Endothelial cell of umbilical vein (primary cell): ENCODE data around the gene LRRC71. TPM values are rescaled to one million over a fixed set of nuclear protein-coding genes. Genes with fewer than 3 reads are reported as not detected.

Experiments used
- BruUV-seq: library from RNA; stranded (reverse); fragments of 400-500 nt; replicated peaks from 2 replicates; lab custom pipeline; 2021; lab: Mats Ljungman, UMichigan
- CTCF ChIA-PET: fragments of 300-600, 350-600 bp; sonication (Branson Sonifier 250); formaldehyde crosslinking; loops from one replicate; lab custom pipeline; 2021; ENCODE audit warnings: antibody characterized with exemption, inconsistent platforms; lab: Charles Lee
- POLR2A ChIA-PET: fragments of 300-600, 350-600 bp; sonication (Branson Sonifier 250); formaldehyde crosslinking; loops from one replicate; lab custom pipeline; 2021; ENCODE audit warnings: antibody characterized with exemption, inconsistent platforms; lab: Charles Lee
- DNase-seq: peaks from one replicate; pipeline ENCODE4 v3.0.0-alpha.2; 2011; ENCODE audit warnings: low read depth, low spot score
- FAIRE-seq: peaks from 2 replicates; lab custom pipeline; 2011; peaks lifted over from hg19 to GRCh38; lab: Jason Lieb, UNC
- H2AFZ ChIP-seq: 2 replicates; pipeline ENCODE4 v1.6.0; 2012; ENCODE audit warnings: low read depth, low read length, control low read depth, inconsistent platforms
- H3K27ac ChIP-seq: 2 replicates; pipeline ENCODE4 v1.5.1; 2011; ENCODE audit warnings: low read depth, mild to moderate bottlenecking, control low read depth, low read length, moderate library complexity; ENCODE audit not compliant: insufficient read depth
- H3K27me3 ChIP-seq, 2 experiments: 2 replicates each; pipeline versions ENCODE4 v1.6.0 to v1.6.1; 2011; ENCODE audit warnings: low read length in 2 of 2, mixed read lengths in 1 of 2; ENCODE audit not compliant: control insufficient read depth in 2 of 2, insufficient read depth in 2 of 2
- H3K36me3 ChIP-seq, 2 experiments: 2 replicates in 1 of 2; 3 replicates in 1 of 2; pipeline ENCODE4 v1.5.1; 2011; ENCODE audit warnings: low read length in 2 of 2, mild to moderate bottlenecking in 1 of 2, moderate library complexity in 1 of 2; ENCODE audit not compliant: control insufficient read depth in 2 of 2, insufficient read depth in 2 of 2; ENCODE audit errors: extremely low read depth in 1 of 2
- H3K4me1 ChIP-seq: 3 replicates; pipeline ENCODE4 v1.5.1; 2011; ENCODE audit warnings: mild to moderate bottlenecking, low read length; ENCODE audit not compliant: control insufficient read depth, insufficient read depth; ENCODE audit errors: extremely low read depth
- H3K4me2 ChIP-seq: 2 replicates; pipeline ENCODE4 v1.6.1; 2011; ENCODE audit warnings: low read length, control low read depth, mixed read lengths; ENCODE audit not compliant: insufficient read depth
- H3K4me3 ChIP-seq, 3 experiments: fragments of 200-600 bp in 1 of 3; sonication (generic), shearing (Covaris generic) in 1 of 3; replicated peaks in 1 of 3; 2 replicates each; pipeline ENCODE4 v1.5.1; 2011 to 2016; ENCODE audit warnings: control low read depth in 3 of 3, low read length in 3 of 3, mild to moderate bottlenecking in 2 of 3, inconsistent platforms in 1 of 3, low read depth in 1 of 3, moderate library complexity in 1 of 3; ENCODE audit not compliant: insufficient read depth in 1 of 3
- H3K79me2 ChIP-seq: 2 replicates; pipeline ENCODE4 v1.6.0; 2012; ENCODE audit warnings: low read length, inconsistent platforms; ENCODE audit not compliant: control insufficient read depth, insufficient read depth
- H3K9ac ChIP-seq: replicated peaks from 2 replicates; pipeline ENCODE3; 2011; ENCODE audit warnings: low read length, control low read depth; ENCODE audit not compliant: insufficient read depth; ENCODE audit errors: extremely low read depth
- H3K9me1 ChIP-seq: replicated peaks from 3 replicates; pipeline ENCODE4 v1.6.0; 2011; ENCODE audit warnings: mild to moderate bottlenecking, low read length; ENCODE audit not compliant: control insufficient read depth, insufficient read depth; ENCODE audit errors: extremely low read depth
- H3K9me3 ChIP-seq: replicated peaks from 2 replicates; pipeline ENCODE4 v1.5.1; 2012; ENCODE audit warnings: low read length, inconsistent platforms; ENCODE audit not compliant: control insufficient read depth, insufficient read depth
- H4K20me1 ChIP-seq: replicated peaks from 2 replicates; pipeline ENCODE3; 2011; ENCODE audit warnings: mild to moderate bottlenecking, low read length; ENCODE audit not compliant: control insufficient read depth, insufficient read depth; ENCODE audit errors: extremely low read depth
- EZH2 ChIP-seq: IDR thresholded peaks from 2 replicates; pipeline ENCODE4 v1.6.1; 2012; ENCODE audit warnings: borderline replicate concordance, low read depth, mild to moderate bottlenecking, moderate library complexity, low read length, inconsistent platforms; ENCODE audit not compliant: severe bottlenecking
- FOS ChIP-seq: IDR thresholded peaks from 2 replicates; pipeline ENCODE4 v1.6.1; 2011; ENCODE audit warnings: mild to moderate bottlenecking, low read length, moderate library complexity, borderline replicate concordance; ENCODE audit not compliant: insufficient read depth
- GATA2 ChIP-seq: IDR thresholded peaks from 2 replicates; pipeline ENCODE4 v1.7.0; 2011; ENCODE audit warnings: low read depth, mild to moderate bottlenecking, moderate library complexity, mixed read lengths, low read length; ENCODE audit not compliant: insufficient read length, insufficient read depth
- JUN ChIP-seq: IDR thresholded peaks from 2 replicates; pipeline ENCODE4 v1.6.1; 2011; ENCODE audit warnings: borderline replicate concordance, low read depth; ENCODE audit not compliant: insufficient read length, insufficient read depth
- MYC ChIP-seq: IDR thresholded peaks from one replicate; pipeline ENCODE4 v1.6.1; 2011; ENCODE audit warnings: mild to moderate bottlenecking, low read depth, low read length
- POLR2A ChIP-seq: IDR thresholded peaks from 2 replicates; pipeline ENCODE4 v1.6.1; 2012; ENCODE audit warnings: low read depth, mild to moderate bottlenecking, control low read depth, low read length
- POLR2AphosphoS5 ChIP-seq: IDR thresholded peaks from 2 replicates; pipeline ENCODE4 v1.6.1; 2012; ENCODE audit warnings: low read depth, mild to moderate bottlenecking, control low read depth, low read length, moderate library complexity; ENCODE audit not compliant: insufficient read depth
- dilution Hi-C: fragments of 300-500 bp; cut with MboI; formaldehyde crosslinking; loops from one replicate; pipeline ENCODE4 v1.15.0; 2019; ENCODE audit warnings: low sequenced_read_pairs; ENCODE audit not compliant: extremely low pct_ligation_motif_present
- intact Hi-C: fragments of 100-400 bp; cut with micrococcal nuclease; formaldehyde crosslinking; loops from one replicate; pipeline ENCODE4 v1.10.0; 2022
- polyA plus RNA-seq, 4 experiments: library from polyadenylated mRNA; depleted of rRNA in 3 of 4; stranded (reverse) in 3 of 4; unstranded in 1 of 4; fragments of >200 nt; gene quantifications; 2 replicates each; pipeline versions ENCODE4 v1.2.1 to v1.2.3, GENCODE V29; 2011 to 2012; ENCODE audit warnings: missing spikeins in 1 of 4
- total RNA-seq: library from RNA; stranded (reverse); gene quantifications from 2 replicates; pipeline ENCODE4 v1.2.3, GENCODE V29; 2021
- TF ChIP-seq, protein P1 (sequence below): IDR thresholded peaks from 2 replicates; pipeline ENCODE4 v1.6.1; 2011; ENCODE audit not compliant: insufficient read depth, insufficient read length
- TF ChIP-seq, protein P2 (sequence below), 2 donors: IDR thresholded peaks; 1 replicate in 1 of 2; 2 replicates in 1 of 2; pipeline ENCODE4 v1.5.1; 2011; ENCODE audit warnings: low read length in 2 of 2, mild to moderate bottlenecking in 2 of 2, moderate library complexity in 2 of 2, control low read depth in 1 of 2, inconsistent platforms in 1 of 2, low read depth in 1 of 2; ENCODE audit not compliant: insufficient read depth in 1 of 2; ENCODE audit errors: extremely low read depth in 1 of 2

LRRC71 gene
- total and polyA plus RNA-seq, 2 donors (not counting 3 experiments of a cell fraction or from before 2014, with no cell fraction given), result 0.35 to 0.66 TPM

DNA sequence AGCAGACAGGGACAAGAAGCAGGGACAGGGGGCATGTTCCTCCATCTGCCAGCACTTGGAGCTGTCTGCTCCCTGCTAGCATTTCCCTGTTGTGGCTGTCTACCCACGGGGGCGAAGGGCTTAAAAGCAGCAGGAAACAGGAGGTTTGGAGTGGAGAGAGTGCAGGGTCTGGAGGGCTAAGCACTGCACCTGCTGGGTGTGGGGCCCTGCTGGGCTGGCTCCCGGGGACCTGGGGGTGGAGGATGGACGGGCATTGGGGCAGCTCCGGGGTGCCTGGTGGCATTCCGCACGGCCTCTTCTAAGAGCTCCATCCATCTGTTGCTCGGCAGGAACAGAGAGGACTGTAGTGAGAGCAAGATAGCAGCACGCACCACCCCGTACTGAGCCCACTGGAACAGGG is 21.2 kb downstream of the LRRC71 start:
- no TSS peak for BruUV-seq
- ChIA-PET CTCF (interaction anchor here (1.2 to 1.7 kb wide), 4 partner anchors 14 to 133 kb away, joined by 3 to 5 read pairs (median 3); no protein-coding TSS in a partner anchor), POLR2A (no interaction called here)

DNA sequence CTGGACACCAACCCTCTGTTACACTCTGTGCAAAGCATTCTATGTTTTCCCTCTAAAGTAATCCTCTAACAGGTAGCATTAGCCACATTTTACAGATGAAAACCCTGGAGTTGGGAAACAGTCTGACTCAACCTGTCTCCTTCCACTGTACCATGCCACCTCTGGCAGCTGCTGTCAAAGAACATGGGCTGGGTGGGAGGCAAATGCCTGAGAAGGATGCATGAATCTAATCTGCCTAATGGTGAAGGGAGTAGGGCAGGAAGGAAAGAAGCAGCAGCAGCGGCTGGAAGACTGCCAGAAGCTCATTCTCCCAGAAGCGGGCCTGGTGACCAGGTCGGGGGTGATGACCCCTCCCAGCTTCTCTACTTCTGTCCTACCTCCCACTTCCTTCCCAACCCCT is 21.7 kb downstream of the LRRC71 start:
- dilution Hi-C loops, result no loop called here
- intact Hi-C loops, result no loop called here
- POLR2A ChIA-PET, result no interaction called here
- no peaks in the 10 kb centered on the region for H3K9me3 ChIP-seq
- H2AFZ ChIP-seq, result no peak overlapping the region
- no peak overlapping the region for H3K9ac ChIP-seq
- no peaks in the 10 kb centered on the region for H3K9me1 ChIP-seq
- TF ChIP-seq POLR2A, result no peak
- TF ChIP-seq, protein P1, sequence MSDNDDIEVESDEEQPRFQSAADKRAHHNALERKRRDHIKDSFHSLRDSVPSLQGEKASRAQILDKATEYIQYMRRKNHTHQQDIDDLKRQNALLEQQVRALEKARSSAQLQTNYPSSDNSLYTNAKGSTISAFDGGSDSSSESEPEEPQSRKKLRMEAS, result no peak
- TF ChIP-seq JUN, result no peak
- TF ChIP-seq EZH2, result no peak
- TF ChIP-seq, protein P2, sequence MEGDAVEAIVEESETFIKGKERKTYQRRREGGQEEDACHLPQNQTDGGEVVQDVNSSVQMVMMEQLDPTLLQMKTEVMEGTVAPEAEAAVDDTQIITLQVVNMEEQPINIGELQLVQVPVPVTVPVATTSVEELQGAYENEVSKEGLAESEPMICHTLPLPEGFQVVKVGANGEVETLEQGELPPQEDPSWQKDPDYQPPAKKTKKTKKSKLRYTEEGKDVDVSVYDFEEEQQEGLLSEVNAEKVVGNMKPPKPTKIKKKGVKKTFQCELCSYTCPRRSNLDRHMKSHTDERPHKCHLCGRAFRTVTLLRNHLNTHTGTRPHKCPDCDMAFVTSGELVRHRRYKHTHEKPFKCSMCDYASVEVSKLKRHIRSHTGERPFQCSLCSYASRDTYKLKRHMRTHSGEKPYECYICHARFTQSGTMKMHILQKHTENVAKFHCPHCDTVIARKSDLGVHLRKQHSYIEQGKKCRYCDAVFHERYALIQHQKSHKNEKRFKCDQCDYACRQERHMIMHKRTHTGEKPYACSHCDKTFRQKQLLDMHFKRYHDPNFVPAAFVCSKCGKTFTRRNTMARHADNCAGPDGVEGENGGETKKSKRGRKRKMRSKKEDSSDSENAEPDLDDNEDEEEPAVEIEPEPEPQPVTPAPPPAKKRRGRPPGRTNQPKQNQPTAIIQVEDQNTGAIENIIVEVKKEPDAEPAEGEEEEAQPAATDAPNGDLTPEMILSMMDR (IDR thresholded peaks at IDR 0.05; ENCODE audit: extremely low read depth in 1 of 2, insufficient read depth in 1 of 2, low read depth in 1 of 2, low read length in 2 of 2), result no peak
- TF ChIP-seq POLR2AphosphoS5, result no peak
- TF ChIP-seq MYC, result no peak
- TF ChIP-seq FOS, result no peak
- TF ChIP-seq GATA2, result no peak
- no peaks in the 10 kb centered on the region for H3K79me2 ChIP-seq
- H3K4me2 ChIP-seq, result no peak overlapping the region
- H3K27me3 ChIP-seq, result no peaks in the 10 kb centered on the region
- FAIRE-seq (no peak), DNase-seq (no peak)
- no peak overlapping the region for H3K4me3 ChIP-seq
- H3K4me1 ChIP-seq, result no peaks in the 10 kb centered on the region
- no peak overlapping the region for H3K27ac ChIP-seq
- H4K20me1 ChIP-seq, result no peaks in the 10 kb centered on the region
- CTCF ChIA-PET, result interaction anchor here (1.2 to 1.7 kb wide), 4 partner anchors 14 to 132 kb away, joined by 3 to 5 read pairs (median 3); no protein-coding TSS in a partner anchor
- peaks cover 14 to 59% of the 10 kb centered on the region in 2 experiments for H3K36me3 ChIP-seq
- no TSS peak for BruUV-seq

More for the DNA sequence above, 21.2 kb downstream of the LRRC71 start:
- no peak overlapping the region for H3K4me2 ChIP-seq
- DNase-seq (no peak), FAIRE-seq (no peak)
- H3K9me1 ChIP-seq, result no peaks in the 10 kb centered on the region
- no peaks in the 10 kb centered on the region for H3K9me3 ChIP-seq
- dilution Hi-C loops, result no loop called here
- peaks cover 11 to 56% of the 10 kb centered on the region in 2 experiments for H3K36me3 ChIP-seq
- no peaks in the 10 kb centered on the region for H3K27me3 ChIP-seq
- H3K4me1 ChIP-seq, result no peaks in the 10 kb centered on the region
- TF ChIP-seq POLR2A (no peak), EZH2 (no peak), FOS (no peak), JUN (no peak)
- no peaks in the 10 kb centered on the region for H3K79me2 ChIP-seq
- H2AFZ ChIP-seq, result no peak overlapping the region
- no peak overlapping the region for H3K4me3 ChIP-seq
- H4K20me1 ChIP-seq, result no peaks in the 10 kb centered on the region
- intact Hi-C loops, result no loop called here
- no peak overlapping the region for H3K27ac ChIP-seq
- no peak overlapping the region for H3K9ac ChIP-seq
